Sigmoid colon (tissue), 4 donors: Measurements from ENCODE around the gene TCN1.

Experiments used
- POLR2A ChIP-seq, 2 donors: fragments of 450-650 bp; IDR thresholded peaks; one replicate each; pipeline ENCODE4 v1.6.1; 2016; ENCODE audit warnings: antibody characterized with exemption in 2 of 2, mild to moderate bottlenecking in 2 of 2, moderate library complexity in 2 of 2
- POLR2AphosphoS5 ChIP-seq, 4 donors: sonication (generic); formaldehyde crosslinking; IDR thresholded peaks; one replicate each; pipeline ENCODE4 v1.6.1; 2017; ENCODE audit warnings: antibody characterized with exemption in 4 of 4
- TF ChIP-seq, protein P1 (sequence below), 4 experiments: fragments of 450-650 bp in 3 of 4; fragments of 200-600 bp in 1 of 4; IDR thresholded peaks; one replicate each; pipeline ENCODE4 v1.5.1; 2016 to 2019; ENCODE audit warnings: antibody characterized with exemption in 4 of 4, mild to moderate bottlenecking in 3 of 4, moderate library complexity in 2 of 4

DNA sequence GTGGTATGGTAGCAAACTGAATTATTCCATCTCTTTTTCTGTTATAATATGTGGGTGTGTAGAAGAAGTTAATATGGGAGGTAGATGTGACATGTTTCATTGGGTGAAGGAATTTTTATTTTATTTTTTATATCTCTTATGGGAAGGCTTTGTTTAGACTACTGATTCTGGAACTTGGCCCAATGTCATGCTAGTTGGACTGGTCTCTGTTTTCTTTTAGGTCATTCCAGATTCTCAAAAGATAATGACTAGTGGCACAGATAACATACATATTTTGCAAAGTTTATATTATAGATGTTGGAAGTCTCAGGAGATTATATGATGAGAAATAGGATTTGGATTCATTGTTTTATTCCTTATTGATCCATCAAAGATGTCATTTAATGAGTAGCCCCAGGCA, 11.0 kb upstream of the TCN1 start:
- TF ChIP-seq POLR2A (IDR thresholded peaks at IDR 0.05) (no peak), POLR2AphosphoS5 (IDR thresholded peaks at IDR 0.05) (no peak)
- TF ChIP-seq, protein P1, sequence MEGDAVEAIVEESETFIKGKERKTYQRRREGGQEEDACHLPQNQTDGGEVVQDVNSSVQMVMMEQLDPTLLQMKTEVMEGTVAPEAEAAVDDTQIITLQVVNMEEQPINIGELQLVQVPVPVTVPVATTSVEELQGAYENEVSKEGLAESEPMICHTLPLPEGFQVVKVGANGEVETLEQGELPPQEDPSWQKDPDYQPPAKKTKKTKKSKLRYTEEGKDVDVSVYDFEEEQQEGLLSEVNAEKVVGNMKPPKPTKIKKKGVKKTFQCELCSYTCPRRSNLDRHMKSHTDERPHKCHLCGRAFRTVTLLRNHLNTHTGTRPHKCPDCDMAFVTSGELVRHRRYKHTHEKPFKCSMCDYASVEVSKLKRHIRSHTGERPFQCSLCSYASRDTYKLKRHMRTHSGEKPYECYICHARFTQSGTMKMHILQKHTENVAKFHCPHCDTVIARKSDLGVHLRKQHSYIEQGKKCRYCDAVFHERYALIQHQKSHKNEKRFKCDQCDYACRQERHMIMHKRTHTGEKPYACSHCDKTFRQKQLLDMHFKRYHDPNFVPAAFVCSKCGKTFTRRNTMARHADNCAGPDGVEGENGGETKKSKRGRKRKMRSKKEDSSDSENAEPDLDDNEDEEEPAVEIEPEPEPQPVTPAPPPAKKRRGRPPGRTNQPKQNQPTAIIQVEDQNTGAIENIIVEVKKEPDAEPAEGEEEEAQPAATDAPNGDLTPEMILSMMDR (IDR thresholded peaks at IDR 0.05): no peak
